Neural progenitor cell (in vitro differentiated cells): Measurements from ENCODE around the gene TGFB2.

Experiments
- EZH2phosphoT487 ChIP-seq: fragments of 200-600 bp; sonication (generic); IDR thresholded peaks from 2 replicates; pipeline ENCODE4 v1.6.1; 2017; ENCODE audit warnings: antibody characterized with exemption
- TF ChIP-seq, protein P1 (sequence below): fragments of 200-600 bp; sonication (generic); IDR thresholded peaks from 2 replicates; pipeline ENCODE4 v1.5.1; 2017; ENCODE audit warnings: antibody characterized with exemption, mild to moderate bottlenecking

DNA sequence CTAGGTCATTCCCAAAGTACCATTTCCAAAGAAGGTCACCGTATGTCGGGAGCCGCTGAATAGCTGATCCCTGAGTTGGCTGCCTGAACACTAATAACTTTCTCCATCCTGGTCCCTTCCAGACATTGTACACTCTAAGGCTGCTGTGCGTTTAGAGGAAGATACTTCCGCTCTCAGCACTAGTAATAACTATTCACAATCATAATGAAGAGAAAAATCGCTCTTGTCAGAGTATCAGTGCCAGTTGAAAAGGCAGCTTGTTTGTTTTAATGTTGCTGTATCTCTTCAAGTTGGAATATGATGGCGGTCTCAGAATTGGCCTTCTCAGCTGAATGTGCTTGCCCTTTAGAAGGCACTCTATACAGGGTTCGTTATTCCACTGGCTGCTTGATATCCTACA, 43.5 kb downstream of the TGFB2 start:
- TF ChIP-seq, protein P1, sequence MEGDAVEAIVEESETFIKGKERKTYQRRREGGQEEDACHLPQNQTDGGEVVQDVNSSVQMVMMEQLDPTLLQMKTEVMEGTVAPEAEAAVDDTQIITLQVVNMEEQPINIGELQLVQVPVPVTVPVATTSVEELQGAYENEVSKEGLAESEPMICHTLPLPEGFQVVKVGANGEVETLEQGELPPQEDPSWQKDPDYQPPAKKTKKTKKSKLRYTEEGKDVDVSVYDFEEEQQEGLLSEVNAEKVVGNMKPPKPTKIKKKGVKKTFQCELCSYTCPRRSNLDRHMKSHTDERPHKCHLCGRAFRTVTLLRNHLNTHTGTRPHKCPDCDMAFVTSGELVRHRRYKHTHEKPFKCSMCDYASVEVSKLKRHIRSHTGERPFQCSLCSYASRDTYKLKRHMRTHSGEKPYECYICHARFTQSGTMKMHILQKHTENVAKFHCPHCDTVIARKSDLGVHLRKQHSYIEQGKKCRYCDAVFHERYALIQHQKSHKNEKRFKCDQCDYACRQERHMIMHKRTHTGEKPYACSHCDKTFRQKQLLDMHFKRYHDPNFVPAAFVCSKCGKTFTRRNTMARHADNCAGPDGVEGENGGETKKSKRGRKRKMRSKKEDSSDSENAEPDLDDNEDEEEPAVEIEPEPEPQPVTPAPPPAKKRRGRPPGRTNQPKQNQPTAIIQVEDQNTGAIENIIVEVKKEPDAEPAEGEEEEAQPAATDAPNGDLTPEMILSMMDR = no peak
- no peak for TF ChIP-seq EZH2phosphoT487
